HG02678 (cell line): Measurements from ENCODE around the gene MACROD1.
"Not testable (repeated sequence)": the region's sequence is repeated elsewhere in the genome, so short reads cannot be mapped to it uniquely, and the experiment has no call there.

Experiments
- ATAC-seq: cut with Tn5 transposase; IDR thresholded peaks from one replicate; pipeline ENCODE4 v1.9.1; 2021; ENCODE audit warnings: mild to moderate bottlenecking, moderate library complexity; ENCODE audit not compliant: unreplicated experiment

MACROD1 gene

DNA sequence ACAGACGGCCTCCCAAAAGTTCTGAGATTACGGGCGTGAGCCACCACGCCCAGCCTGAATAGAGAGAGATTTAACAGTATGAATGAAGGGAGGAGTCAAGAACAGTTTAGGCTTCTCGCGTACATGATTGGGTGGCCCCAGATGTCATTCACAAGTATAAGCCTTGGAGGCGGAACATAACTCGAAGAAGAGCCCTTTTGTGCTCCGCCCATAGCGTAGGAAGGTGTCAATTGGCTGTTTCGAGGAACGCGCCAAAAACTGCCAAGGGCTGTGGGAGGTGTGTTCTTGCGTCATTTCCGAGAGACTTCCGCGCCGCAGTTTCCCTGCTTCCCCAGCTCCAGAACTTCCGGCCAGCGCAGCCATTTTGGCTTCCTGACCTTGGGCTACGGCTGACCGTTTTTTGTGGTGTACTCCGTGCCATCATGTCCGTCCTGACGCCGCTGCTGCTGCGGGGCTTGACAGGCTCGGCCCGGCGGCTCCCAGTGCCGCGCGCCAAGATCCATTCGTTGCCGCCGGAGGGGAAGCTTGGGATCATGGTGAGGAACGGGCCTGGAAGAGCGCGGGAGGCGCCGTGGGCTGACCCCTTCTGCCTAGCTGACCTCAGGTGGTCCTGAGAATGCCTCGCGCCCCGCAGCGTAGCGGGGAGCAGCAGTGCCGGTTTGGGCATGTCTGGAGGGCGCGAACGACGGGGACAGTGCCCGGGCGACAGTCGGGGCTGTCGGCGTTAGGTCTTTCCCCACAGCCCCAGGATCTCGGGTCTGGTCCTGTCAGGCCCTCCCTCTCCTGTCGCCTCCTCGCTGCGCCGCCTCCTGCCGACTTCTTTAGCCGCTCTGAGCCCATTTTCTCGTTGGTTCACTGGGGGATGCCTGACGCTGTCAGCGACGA lies 191.4 kb downstream of the MACROD1 start, which contains the start of gene COX8A:
TSS of gene COX8A (plus strand) at position 362 of the 885 bp plus-strand sequence. CDS start at position 423, 61 bp downstream.
- peak; percentile 97 for ATAC-seq

DNA sequence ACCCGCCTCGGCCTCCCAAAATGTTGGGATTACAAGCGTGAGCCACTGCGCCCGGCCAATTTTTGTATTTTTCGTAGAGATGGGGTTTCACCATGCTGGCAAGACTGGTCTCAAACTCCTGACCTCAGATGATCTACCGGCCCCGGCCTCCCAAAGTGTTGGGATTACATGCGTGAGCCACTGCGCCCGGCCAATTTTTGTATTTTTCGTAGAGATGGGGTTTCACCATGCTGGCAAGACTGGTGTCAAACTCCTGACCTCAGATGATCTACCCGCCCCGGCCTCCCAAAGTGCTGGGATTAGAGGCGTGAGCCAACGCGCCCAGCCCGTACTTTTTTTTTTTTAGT lies 192.0 kb downstream of the MACROD1 start:
- not testable (repeated sequence) for ATAC-seq

DNA sequence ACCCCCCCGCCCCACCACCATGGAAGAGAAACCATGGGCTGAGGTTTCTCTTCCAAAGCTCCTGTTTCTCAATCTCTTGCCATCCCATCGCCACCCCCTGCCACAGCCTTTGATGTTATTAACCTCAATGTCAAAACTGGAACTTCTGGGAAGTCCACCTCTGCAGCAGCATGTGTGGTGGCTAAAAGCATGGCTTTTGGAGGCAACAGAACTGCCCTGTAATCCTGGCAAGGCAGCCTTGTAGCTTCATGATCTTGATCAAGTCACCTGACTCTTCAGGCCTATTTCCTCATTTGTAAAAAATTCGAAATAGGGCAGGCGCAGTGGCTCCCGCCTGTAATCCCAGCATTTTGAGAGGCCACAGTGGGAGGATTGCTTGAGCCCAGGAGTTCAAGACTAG lies 195.0 kb downstream of the MACROD1 start:
- no peak for ATAC-seq

DNA sequence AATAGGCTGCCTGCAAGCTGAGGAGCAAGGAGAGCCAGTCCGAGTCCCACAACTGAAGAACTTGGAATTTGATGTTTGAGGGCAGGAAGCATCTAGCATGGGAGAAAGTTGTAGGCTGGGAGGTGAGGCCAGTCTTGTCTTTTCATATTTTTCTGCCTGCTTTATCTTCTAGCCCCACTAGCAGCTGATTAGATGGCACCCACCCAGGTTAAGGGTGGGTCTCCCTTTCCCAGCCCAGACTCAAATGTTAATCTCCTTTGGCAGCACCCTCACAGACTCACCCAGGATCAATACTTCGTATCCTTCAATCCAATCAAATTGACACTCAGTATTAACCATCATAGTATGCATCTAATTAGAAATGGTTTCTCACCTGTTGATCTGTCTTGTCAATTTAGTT lies 196.5 kb downstream of the MACROD1 start:
- no peak for ATAC-seq

DNA sequence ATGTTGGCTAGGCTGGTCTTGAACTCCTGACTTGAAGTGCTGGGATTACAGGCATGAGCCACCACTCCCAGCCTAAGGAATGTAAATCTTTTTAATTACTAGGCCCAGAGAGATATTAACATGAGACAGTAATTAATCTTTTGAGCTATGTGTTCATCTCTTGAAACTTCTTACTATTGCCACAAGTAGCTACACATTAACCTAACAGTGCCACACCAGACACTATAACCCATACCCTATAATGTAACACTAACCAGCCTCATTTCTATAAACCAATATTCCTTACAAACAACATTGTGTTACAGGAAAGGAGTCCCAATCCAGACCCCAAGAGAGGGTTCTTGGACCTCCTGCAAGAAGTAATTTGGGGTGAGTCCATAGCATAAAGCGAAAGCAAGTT lies 199.5 kb downstream of the MACROD1 start:
- ATAC-seq, result no peak

DNA sequence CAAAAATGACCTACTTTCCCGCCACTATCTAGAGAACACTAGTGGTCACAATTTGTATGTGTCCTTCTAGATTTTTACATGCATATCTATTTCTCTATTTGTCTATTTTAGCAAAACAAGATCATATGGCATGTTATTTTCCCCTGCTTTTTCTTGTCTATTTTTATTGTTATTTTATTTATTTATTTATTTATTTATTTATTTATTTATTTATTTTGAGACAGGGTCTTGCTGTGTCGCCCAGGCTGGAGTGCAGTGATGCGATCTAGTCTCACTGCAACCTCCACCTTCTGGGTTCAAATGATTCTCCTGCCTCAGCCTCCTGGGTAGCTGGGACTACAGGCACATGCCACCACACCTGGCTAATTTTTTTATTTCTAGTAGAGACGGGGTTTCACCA lies 202.0 kb downstream of the MACROD1 start:
- not testable (repeated sequence) for ATAC-seq

DNA sequence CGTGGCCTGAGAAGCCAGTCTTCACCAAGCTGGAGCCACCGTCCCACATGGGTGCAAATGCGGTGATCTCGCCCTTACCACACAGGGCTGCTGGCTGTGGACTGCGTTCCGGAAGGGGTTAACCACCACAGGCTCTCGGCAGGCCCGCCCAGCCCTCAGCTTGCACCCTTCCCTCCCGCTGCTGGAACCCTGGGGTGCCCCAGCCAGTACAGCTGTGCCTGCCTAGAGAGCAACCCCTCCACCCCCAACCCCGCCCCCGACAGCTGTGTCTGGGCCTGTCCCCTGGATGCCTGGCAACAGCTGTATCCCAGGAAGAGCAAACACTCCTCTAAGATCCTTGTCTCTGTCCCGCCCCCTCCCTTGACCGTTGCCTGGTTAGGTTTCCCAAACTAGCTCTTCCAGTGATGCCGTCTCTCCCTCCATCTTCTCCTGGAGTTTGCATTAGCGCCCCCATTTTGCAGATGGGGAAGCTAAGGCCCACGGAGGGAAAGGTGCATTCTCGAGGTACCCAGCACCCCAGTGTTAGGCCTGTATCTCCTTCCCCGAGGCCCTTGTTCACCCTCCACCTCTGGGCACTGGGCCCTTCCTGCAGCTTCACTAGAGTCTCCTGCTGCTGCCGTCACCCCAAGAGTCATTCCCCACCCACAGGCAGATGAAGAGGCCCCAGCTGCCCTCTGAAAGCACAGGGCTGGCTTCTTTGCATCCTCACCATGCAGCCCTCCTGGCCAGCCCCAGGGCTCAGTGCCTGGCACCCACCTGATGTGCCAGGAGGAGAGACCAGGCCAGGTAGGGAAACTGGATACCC lies 204.1 kb downstream of the MACROD1 start:
- no peak for ATAC-seq

DNA sequence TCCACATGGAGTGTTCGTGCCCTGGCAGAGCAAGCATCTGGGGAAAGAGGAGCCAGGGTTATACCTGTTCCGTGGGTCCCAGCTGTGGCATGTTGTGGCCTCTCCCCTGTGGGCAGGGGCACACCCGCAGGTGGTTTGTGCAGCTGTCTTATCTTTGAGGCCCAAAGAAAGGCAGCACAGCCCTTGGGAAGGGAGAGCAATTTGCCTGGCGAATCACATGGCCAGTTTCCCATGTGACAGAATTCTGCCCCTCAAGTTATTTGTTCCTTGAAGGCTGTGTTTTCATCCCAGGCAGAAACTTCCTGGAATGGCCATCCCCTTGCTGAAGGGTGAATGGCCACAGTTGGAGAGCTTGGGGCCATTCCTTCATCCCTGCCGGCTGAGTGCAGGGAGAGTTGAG lies 207.9 kb downstream of the MACROD1 start:
- no peak for ATAC-seq

DNA sequence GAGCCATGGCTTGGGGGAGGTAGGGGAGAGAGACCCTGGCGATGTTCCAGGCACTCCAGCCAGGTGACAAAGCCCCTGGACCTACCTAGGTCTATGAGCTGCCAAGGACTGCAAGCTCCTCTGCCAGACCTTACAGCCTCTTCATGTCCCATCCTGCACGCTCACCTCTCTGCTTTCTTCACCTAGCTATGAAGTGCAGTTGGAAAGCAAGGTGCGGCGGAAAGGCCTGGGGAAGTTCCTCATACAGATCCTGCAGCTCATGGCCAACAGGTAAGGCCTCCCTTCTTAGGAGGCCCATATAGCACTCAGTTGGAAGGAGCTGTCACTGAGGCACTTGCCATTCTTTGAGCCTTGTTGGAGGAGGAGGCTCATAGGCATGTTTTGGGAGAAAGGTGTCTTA lies 213.3 kb downstream of the MACROD1 start:
- no peak for ATAC-seq

DNA sequence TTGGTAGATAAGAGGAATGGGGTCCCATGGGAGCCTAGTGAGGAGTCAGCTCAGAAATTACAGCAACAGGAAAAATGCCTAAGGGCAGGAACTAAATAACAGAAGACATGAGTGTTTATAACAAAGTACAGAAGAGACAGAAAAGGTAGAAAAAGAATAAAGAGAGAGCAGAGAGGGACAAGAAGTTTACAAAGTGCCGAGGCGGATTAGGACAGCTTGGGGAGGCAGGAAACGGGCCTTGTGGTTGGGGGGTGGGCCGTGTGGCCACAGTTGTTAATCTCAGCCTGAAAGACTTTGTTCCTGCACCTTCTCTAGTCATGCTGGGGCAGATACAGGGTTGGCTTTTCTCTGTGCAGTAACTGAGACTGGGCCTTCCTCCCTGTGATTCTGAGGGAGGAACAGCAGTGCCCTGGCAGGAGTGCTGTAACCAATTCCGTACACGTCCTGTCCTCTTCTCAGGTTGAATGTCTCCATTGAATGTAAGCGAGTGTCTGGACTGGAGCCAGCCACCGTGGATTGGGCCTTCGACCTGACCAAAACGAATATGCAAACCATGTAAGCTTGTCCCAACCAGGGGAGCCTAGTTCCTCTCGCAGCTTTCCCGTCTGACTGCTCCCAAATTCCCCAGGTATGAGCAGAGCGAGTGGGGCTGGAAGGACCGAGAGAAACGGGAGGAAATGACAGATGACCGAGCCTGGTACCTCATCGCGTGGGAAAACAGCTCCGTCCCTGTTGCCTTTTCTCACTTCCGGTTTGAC lies 214.0 kb downstream of the MACROD1 start:
- ATAC-seq, result no peak
